Stimulated activated CD8-positive, alpha-beta memory T cell treated with anti-CD3 and anti-CD28 coated beads, Interleukin-7, amount 100 ng/mL, for 1 hour (primary cell): ENCODE data around the gene PALD1.

Source experiments
- DNase-seq, 2 donors: peaks; one replicate each; pipeline ENCODE4 v3.0.0-alpha.2; 2020; ENCODE audit warnings: low read depth in 2 of 2

The PALD1 gene

GRCh38 chr10:70557086-70557845 is 78.7 kb downstream of the PALD1 start:
- no peak for DNase-seq

GRCh38 chr10:70557876-70558275 is 79.3 kb downstream of the PALD1 start:
- no peak for DNase-seq

GRCh38 chr10:70558295-70558694 is 79.7 kb downstream of the PALD1 start:
- no peak for DNase-seq

GRCh38 chr10:70558871-70559810 is 80.6 kb downstream of the PALD1 start:
- peak; percentile 53 for DNase-seq

- DNase-seq = no peak
These were observed 81.3 kb downstream of the PALD1 start for GRCh38 chr10:70559861-70560260.

- no peak for DNase-seq
These were observed 82.0 kb downstream of the PALD1 start for GRCh38 chr10:70560511-70560941.

GRCh38 chr10:70561070-70561469 is 82.5 kb downstream of the PALD1 start:
- no peak for DNase-seq

GRCh38 chr10:70561558-70561957 is 83.0 kb downstream of the PALD1 start:
- DNase-seq = no peak

- no peak for DNase-seq
These were observed 83.6 kb downstream of the PALD1 start for GRCh38 chr10:70562036-70562755.

GRCh38 chr10:70563230-70563629 is 84.7 kb downstream of the PALD1 start:
- DNase-seq = no peak

GRCh38 chr10:70564113-70564725 is 85.7 kb downstream of the PALD1 start:
- no peak for DNase-seq

- no peak for DNase-seq
These were observed 86.4 kb downstream of the PALD1 start for GRCh38 chr10:70564901-70565351.

- DNase-seq = no peak
These were observed 87.3 kb downstream of the PALD1 start for GRCh38 chr10:70565556-70566514.

GRCh38 chr10:70566515-70567290 is 88.1 kb downstream of the PALD1 start:
- no peak for DNase-seq

- DNase-seq = no peak
These were observed 89.0 kb downstream of the PALD1 start for GRCh38 chr10:70567603-70568002.

- DNase-seq = no peak
These were observed 89.5 kb downstream of the PALD1 start for GRCh38 chr10:70568113-70568512.

GRCh38 chr10:70568781-70569495 is 90.4 kb downstream of the PALD1 start:
- no peak for DNase-seq

- DNase-seq = no peak
These were observed 92.7 kb downstream of the PALD1 start for GRCh38 chr10:70571236-70571635.
